ENCODE measurements around the gene RBBP5. TPM values are rescaled to one million over a fixed set of nuclear protein-coding genes. Genes with fewer than 3 reads are reported as not detected.

Gene RBBP5
- total RNA-seq, 1 donor, result 24.2 TPM

DNA sequence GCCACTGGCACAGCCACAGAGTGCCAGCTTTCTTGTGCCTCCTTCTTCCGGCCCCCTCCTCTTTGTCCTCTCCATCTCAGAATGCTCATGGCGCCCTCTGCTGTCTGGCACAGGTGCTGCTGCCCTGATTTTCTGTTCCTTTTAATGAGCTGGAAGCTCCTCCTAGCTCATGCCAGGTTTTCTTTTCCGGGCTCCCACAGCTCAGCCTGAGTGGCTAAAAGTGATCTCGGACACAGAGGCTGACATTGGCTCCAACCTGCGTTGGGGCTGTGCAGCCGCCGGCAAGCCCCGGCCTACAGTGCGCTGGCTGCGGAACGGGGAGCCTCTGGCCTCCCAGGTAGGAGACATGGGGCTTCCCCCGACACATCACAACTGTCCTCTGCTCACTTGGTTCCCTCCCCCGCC is 60.1 kb downstream of the RBBP5 start:
- peak; percentile 66 for DNase-seq (ENCODE audit: low read depth)
- H3K4me3 ChIP-seq (ENCODE audit: low read depth, low read length), result no peak overlapping the region
- TF ChIP-seq, protein P1, sequence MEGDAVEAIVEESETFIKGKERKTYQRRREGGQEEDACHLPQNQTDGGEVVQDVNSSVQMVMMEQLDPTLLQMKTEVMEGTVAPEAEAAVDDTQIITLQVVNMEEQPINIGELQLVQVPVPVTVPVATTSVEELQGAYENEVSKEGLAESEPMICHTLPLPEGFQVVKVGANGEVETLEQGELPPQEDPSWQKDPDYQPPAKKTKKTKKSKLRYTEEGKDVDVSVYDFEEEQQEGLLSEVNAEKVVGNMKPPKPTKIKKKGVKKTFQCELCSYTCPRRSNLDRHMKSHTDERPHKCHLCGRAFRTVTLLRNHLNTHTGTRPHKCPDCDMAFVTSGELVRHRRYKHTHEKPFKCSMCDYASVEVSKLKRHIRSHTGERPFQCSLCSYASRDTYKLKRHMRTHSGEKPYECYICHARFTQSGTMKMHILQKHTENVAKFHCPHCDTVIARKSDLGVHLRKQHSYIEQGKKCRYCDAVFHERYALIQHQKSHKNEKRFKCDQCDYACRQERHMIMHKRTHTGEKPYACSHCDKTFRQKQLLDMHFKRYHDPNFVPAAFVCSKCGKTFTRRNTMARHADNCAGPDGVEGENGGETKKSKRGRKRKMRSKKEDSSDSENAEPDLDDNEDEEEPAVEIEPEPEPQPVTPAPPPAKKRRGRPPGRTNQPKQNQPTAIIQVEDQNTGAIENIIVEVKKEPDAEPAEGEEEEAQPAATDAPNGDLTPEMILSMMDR (IDR thresholded peaks at IDR 0.05; ENCODE audit: insufficient read depth, low read length), result peak; percentile 93

DNA sequence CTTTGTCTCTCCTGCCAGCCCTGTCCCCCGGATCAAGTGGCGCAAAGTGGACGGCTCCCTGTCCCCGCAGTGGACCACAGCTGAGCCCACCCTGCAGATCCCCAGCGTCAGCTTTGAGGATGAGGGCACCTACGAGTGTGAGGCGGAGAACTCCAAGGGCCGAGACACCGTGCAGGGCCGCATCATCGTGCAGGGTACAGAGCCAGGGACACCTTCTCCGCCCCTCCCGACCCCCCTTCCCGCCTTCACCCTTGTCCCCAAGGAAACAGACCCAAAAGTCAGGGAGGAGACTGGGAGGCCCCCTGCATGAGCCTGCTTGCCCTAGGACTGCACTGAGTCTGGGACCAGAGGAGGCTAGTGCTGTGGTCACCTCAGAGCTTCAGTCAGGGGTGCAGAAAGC is 60.6 kb downstream of the RBBP5 start:
- no peak overlapping the region for H3K4me3 ChIP-seq (ENCODE audit: low read depth, low read length)
- TF ChIP-seq, protein P1 (IDR thresholded peaks at IDR 0.05; ENCODE audit: insufficient read depth, low read length), result no peak
- DNase-seq (ENCODE audit: low read depth), result no peak

DNA sequence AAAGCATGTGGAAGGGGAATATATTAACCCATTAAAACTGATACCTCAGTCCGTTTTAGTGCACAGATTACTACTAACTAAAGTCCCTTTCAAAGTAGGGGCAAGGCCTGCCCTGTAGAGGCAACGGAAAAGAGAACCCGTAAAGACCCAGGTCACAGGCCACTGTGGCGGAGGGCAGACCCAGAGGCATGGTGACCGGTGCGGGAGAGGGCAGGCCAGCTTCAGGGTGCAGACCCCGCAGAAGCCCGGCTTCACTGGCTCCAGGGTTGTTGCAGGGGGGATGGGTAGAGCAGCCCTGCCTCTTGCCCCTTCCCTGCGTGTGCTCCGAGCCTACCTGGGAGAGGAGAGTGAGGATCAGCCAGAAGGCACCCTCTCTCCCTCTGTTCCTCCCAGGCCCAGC is 61.0 kb downstream of the RBBP5 start:
- TF ChIP-seq, protein P1 (IDR thresholded peaks at IDR 0.05; ENCODE audit: insufficient read depth, low read length), result no peak
- H3K4me3 ChIP-seq (ENCODE audit: low read depth, low read length), result no peak overlapping the region
- no peak for DNase-seq (ENCODE audit: low read depth)

DNA sequence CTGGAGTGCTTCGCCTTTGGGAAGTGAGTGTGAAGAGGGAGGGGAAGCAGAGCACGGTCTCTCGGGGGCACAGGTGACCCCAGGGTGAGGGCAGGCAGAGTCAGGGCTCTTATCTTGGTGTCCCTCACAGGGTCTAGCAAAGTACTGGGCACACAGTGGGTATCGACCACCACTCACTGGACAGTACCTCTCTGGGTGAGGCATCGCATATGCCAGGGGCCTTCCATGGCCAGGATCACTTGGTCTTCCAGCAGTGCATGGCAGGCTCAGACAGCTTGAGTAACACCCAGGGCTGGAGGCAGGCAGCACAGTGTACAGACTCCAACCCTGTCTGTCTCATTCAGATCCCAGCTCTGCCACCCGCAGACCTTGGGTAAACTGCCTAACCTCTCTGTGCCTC is 62.1 kb downstream of the RBBP5 start:
- no peak overlapping the region for H3K4me3 ChIP-seq (ENCODE audit: low read depth, low read length)
- TF ChIP-seq, protein P1 (IDR thresholded peaks at IDR 0.05; ENCODE audit: insufficient read depth, low read length), result no peak
- DNase-seq (ENCODE audit: low read depth), result no peak

DNA sequence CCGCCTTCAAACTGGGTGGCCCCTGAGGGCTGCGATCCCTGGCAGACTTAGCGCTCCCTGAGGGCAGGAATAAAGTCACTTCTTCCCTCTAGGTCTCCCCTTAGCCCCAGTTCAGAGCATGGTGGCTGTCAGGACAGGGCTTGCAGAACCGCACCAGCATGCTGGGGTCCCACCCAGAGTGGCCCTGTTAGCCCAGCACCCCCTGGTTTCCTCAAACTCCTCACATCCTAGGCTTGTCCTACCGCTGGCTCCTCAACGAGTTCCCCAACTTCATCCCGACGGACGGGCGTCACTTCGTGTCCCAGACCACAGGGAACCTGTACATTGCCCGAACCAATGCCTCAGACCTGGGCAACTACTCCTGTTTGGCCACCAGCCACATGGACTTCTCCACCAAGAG is 62.9 kb downstream of the RBBP5 start:
- DNase-seq (ENCODE audit: low read depth), result no peak
- TF ChIP-seq, protein P1 (IDR thresholded peaks at IDR 0.05; ENCODE audit: insufficient read depth, low read length), result no peak
- no peak overlapping the region for H3K4me3 ChIP-seq (ENCODE audit: low read depth, low read length)

DNA sequence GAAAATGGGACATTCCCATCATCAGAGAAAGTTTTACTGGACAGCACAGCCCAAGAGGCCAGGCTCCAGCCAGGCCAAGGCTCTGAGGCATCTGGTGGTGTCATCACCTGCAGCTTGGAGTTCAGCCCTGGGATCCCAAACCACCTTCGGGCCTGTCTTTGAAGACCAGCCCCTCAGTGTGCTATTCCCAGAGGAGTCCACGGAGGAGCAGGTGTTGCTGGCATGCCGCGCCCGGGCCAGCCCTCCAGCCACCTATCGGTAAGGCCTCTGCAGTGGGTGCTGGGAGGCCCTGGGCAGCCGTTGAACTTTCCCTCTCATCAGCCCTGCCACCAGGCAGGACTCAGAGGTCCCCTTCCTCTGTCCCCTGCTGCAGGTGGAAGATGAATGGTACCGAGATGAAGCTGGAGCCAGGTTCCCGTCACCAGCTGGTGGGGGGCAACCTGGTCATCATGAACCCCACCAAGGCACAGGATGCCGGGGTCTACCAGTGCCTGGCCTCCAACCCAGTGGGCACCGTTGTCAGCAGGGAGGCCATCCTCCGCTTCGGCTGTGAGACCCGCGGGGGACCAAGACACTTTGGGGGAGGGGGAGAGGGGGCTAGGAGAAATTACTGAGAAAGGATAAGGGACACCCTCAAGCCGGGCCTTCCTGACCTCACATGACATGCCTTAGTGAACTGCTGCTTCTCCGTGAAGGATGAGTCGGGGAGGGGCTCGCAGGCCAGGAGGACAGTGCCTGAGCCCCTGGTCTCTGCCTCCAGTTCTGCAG is 63.8 kb downstream of the RBBP5 start:
- H3K4me3 ChIP-seq (ENCODE audit: low read depth, low read length), result no peak overlapping the region
- no peak for DNase-seq (ENCODE audit: low read depth)
- TF ChIP-seq, protein P1 (IDR thresholded peaks at IDR 0.05; ENCODE audit: insufficient read depth, low read length), result no peak
